ENCODE data around the gene WWOX.

- TF ChIP-seq CTCF (IDR thresholded peaks at IDR 0.05; ENCODE audit: insufficient read depth, low read depth, low read length) (no peak), EZH2 (IDR thresholded peaks at IDR 0.05; ENCODE audit: insufficient read depth, low read length) (no peak)
These were observed 1066.1 kb downstream of the WWOX start for GRCh38 chr16:79165506-79165905.
